ENCODE measurements around the gene NFIB. TPM values are rescaled to one million over a fixed set of nuclear protein-coding genes. Genes with fewer than 3 reads are reported as not detected.

Gene NFIB
- polyA plus RNA-seq, 12 donors: 87.1 to 325 (median 103) TPM

DNA sequence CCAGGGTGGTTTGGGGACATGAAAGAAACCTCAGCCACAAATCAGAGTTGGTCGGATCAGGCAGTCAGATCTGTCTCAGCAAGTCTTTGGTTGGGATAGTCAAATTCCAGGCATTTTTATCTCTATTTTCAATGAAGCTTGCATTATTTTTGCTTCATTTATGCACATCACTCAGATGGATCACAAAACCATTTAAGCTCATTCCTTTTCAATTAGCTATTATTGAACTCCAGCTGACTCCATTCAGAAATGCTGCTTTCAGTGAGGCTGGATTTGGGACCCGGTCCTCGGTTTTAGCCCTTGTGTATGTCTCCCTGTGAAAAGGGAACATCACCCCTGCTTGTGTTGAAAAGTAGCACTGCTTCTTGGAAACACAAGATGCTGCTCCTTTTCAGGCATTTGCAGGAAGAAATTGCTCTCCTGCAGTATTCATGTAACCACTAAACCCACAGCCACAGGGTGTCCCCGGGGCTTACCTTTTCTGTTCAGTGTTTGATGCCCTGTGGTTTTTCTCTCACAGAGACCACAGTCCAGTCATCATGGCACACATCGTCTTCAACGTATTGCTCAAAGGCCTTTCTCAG is 232.9 kb downstream of the NFIB start:
- no peak for DNase-seq

DNA sequence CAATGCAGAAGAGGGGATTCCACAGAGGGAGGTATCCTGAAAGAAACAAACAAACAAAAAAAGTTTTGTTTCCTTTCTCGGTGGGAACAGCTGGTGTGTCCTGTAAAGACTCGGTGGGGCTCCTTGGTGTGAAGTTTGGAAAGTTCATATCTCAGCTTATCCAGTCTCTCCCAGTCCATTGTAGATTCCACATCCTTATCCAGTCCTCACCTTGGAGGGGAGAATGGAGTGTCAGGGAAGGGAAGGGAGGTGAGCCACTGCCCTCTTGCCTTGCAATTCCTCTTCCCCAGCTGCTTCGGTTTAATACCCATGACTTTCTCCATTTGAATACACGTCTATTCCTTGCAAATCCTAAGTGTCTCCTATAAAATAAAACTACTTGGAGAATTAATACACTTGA is 234.5 kb downstream of the NFIB start:
- no peak for DNase-seq

DNA sequence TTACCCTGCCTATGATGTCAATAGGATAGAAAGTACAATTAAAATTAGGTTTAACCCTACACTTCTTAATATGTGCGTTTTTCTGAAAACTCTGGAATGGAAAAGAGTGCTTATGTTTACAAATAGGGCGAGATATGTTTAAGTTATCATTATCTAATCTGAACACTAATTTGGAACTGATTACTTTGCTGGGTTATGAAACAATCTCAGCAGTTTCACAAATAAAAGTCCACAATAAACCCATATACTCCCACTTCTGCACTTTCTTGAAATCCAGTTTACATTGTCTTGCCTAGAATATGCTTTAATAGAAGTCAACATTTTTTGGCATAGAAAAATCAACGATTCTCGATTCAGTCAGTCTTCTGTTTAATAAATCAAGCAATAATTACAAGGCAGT is 236.3 kb downstream of the NFIB start:
- DNase-seq: no peak

DNA sequence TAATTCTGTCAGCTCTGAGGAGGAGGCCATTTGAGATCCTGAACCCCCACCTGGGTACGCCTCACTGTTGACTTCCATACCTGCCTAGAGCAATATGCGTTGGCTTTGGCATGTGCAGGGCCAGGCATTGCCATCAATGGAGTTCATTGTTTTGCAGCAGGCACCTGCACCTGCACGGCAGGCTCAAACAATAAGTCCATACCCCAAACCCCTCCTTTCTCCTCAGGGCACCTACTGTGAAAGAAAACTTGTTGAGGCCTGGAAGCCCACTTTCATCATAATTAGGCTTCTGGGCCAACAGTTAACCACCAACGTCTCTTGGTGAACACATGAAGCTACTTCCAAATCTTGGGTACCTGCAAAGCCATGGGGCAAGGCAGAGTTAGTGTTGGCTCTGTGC is 238.7 kb downstream of the NFIB start:
- no peak for DNase-seq

DNA sequence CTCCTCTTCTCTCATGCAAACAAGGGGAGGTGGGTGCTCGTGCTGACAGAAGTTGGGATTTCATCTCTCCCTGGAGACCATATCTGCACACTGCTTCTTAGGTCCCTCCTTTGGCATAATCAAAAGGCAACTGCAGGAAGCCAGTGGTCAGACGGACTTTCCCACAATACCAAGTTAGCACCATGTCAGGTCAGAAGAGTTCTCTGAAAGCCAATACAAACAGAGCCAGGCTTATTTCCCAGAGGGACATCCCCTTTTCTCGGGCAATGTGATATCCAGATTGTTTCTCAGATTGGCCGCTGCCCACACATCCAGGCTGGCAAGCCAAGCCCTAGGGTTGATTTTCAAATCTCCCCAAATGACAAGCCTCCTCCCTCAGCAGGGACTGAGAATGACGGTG is 241.1 kb downstream of the NFIB start:
- no peak for DNase-seq

DNA sequence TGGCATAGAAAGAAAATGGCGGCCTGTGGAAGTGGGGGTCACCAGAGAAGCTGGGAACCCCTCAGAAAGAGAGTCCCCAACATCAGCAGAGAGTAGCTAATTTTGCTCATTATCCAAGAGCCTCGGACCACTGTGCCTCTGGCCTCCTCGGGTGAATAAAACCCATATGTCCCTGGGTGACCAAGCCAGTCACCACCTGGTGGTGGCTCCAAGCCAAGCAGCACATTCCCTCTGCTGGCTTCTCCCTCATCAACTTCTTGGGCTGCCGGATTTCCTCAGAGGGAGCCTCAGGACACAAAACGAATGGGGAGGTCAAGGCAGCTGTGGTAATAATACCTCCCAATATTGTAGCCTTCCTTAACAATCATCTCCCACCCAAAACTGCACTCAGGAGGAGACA is 242.5 kb downstream of the NFIB start:
- no peak for DNase-seq

DNA sequence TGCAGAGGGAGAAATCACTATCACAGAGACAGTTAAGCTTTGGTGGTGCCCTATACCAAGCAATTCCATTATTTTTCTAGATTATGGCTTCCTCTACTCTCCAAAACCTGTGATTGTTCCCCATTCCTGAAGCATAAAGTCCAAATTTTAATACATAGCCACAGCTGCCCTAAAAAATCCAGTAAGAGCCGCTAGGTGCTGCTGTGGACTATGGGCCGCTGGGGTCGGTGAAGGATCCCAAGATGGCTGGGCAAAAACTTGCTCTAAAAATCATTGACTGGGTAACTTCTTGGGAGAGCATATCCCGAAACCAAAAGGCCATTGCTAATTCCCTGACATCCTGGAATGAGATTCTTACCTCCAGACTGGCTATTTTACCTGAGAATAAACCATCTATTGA is 245.3 kb downstream of the NFIB start:
- no peak for DNase-seq

DNA sequence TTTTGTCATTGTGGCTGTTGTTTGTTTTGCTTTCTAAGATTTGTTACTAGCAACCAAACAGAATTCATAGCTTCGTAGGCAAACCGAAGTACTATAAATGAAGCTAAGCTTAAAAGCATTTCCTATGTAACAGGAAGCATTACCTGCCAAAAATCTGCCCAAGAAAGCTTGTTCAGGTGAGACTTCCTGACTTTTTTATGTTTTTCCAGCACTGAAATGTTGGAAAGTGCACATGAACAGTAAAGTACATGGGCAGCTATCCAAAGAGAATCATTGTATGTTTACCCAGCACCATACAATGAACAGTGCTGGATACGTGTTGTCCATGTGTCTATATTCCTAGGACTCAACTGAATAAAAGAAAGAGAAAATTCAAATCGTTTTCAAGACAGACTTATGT is 247.1 kb downstream of the NFIB start:
- no peak for DNase-seq

DNA sequence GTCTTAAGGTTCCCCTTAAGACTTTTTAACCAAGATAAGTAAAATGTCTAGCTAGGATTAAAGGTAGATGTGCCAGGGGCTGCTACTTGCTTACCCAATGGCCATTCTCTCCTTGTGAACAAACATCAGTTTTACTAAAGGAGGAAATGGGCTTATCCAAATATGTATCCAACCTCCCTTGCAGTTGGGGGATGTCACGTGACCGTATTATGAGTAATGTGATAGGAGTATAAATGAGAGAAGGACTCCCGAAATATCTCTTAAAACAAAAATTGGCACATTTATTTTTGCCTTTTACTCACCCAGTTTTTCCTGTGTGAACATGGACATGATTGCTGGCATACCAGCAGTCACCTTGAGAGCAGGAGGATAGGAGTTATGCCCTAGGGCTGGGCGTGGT is 247.9 kb downstream of the NFIB start:
- no peak for DNase-seq

DNA sequence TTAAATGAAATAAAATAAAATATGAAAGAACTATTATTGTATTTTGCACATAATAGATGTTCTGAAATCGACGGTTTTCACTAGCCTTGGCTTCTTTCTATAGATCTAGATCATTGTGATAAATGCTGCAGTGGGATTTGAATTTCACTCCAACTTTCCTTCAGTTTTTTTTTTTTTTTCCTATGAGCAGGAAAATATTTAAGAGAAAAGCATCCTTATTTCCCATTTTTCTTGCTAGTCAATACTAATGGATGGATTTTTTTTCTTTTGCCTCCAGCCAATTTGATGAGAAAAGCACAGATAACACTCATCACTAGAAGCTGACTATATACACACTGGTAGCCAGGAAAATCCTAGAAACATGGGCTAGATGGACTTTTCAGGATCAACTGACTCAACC is 249.0 kb downstream of the NFIB start:
- DNase-seq: peak; percentile 53

DNA sequence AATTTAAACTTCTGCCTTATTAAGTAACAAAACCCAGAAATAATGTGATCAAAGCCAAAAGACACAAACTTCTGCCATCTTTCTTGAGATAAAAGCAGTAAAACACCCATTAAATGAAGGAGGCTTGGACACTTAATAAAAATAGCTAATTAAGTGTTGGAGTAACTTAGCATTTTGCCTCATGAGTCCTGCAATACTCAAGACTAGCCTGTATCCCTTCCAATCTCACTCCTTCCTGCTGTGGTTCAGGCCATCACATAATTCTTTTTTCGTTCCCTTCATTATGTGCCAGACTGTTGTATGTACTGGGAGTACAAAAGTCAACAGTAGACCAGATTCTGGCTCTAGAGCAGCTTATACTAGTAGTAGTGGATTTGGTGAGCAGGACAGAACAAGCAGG is 250.2 kb downstream of the NFIB start:
- no peak for DNase-seq

DNA sequence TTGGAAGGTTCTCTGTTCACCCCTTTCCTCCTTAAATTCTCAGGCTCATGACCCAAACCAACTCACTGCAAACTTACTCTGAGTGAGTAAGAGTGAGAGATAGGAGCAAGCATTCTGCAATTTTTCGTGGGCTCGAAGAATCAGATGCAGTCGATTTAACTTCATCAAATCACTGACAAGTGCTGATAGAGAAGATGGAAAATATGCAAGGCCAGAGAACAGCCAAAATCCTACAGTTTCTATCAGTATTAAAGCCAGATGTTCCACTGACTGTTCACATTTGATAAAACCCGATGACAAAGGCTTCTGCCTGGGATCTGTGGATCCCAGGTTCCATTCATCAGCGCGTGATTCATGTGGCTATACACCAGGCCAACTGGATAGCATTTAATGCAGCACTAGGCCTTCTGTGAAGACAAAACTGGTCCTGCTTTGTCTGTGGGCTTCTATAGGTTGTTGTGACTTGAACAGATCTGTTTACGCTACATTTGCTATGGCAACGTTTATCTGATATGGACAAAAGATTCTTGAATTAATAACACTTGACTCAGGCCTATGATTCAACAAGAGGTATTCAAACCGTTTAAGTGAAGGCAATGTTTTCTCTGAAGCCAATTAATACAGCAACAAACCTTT is 251.2 kb downstream of the NFIB start:
- DNase-seq: peak; percentile 69

DNA sequence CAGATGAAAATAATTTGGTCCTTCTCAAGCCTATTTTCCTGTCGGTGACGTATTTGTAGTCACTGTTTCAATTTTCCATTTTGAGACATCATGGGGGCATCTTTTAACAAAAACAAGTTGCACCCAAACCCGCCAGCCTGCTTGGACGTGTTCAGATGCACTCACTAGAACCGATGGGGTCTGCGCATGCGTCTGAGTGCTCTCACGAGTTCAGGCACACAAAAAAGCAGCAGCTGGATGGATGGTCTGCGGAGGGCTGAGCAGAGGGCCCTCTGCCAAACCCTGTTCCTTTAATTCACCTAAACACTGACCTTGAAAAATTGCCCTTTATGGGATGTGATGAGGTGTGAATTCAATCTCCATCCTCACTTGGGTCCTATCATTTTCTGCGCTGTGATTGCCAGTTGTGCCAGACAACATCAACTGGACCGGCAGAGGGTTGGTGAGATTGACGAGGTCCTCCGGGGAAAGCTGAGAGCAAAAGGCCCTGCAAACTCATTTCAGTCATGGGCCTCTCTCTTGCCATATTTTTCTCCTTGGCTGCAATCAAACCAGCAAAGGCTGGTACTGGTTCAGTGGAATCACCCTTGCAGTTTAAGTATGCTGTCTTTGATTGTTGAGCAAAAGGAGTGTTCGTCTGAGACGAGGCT is 251.9 kb downstream of the NFIB start:
- no peak for DNase-seq

DNA sequence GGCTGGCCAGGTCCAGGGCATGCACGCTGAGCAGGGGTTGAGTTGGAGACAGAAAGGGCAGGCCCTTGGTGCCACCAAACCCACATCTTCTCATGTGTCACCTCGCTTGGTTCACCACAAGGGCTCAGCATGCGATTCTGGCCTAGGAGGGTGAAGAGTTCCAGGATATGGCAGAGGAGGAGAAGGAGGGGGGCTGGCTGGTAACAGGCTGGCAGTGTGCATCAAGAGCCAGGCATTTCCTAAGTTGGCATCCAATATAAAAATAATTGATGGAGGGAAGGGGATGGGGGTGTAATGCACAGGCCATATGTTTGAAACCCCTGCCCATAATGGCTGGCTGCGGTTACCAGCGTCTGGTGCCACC is 255.6 kb downstream of the NFIB start:
- no peak for DNase-seq

DNA sequence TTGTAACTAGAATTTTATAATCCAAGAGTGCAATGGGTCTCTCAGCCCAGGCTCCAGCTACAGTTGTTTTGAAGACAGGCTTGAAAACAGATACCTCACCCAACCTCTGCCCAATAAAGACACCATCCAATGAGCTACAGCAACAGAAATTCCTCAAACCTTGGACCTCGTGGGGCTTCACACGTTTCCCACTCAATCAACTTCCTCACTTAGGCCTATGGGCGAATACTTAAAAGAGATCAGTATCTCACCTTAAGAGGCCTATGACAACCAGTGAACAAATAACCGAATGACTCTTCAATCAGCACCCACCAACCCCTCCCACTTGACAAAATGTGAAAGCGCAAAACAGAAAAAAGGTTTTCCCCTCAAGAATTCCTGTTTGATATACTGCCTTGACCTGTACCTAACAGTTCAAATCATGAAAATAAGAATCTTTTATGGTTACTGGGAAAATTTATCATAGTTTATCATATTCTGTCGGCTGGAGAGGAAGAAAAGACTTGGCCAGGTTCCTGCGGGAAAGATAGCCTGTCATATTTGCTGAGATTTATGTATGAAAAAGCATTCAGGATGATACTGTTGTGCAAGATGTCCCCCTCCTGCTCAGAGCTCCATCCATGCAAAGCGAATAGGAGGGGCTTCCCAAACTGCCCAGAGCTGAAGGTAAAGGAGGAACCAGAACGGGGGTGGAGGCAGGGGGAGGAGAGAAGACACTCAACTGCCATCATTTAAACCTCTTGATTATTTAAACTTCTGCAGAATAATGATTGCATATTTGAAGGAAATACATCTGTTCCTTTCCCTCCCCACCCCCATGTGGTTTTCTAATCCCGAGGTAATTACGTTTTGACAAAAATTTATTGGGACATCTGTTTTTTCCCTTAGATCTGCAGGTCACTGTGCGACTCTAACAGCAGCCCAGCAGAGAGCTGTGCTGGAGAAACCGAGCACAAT is 256.3 kb downstream of the NFIB start:
- peak; percentile 41 for DNase-seq

DNA sequence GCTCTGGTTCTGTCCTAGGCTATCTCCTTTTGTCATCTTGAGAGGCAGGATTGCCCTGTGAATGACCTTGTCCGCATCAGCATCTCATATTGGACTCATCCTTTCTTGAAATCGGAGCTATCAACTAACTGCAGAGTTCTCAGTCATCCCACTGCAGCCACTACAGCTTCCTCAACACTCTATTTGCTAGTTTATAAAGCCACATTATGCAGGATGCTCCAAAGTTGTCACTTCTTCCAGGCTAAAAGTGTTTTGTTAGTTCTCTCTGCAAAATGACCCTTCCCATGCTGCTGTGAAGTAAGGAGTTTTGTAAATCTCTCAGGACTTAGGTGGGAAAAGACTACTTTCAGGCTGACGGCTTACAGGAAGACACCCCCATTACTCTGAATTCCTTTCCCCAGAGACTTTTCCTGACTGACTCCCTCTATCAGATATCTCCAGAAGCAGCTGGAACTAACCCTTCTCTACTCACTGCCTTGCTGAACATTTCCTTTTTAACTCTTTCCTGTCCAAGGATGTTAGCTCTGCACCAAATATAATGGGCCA is 257.6 kb downstream of the NFIB start:
- DNase-seq: peak; percentile 34

DNA sequence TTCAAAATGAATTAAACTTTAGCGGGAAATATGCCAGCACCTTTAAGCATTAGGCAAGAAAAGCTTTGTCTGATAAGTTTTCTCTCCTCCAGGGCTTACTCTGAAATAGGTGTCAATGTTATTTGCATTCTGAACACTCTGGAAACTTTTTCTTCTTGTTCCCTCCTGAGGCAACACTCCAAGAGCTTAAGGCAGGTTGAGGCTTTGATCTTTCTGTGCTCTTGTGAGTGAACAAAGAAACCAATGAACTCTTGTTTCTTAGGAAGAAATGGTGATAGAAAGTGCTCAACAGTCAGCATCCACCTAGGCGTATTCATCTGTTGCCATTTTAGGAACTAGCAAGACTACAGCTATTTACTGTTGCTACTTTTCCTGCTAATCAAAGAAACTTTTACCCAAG is 259.8 kb downstream of the NFIB start:
- no peak for DNase-seq

DNA sequence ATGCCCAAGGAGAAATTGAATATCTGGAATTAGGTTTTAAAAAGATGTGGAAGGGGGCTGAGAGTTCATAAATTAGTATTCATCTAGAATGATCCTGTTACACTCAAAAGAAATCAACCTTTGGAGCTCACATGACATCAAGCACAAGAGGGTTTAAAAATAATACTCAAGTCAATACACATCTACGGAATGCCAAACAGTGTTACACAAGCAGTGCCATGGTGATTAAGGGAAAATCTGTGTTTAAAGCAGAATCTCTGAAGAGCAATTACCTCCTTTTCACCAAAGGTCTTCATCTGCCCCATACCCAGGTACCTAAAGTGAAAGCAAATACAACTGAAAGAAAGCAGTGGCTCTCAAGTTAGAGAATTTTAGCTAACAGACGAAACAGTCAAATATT is 261.6 kb downstream of the NFIB start:
- no peak for DNase-seq

DNA sequence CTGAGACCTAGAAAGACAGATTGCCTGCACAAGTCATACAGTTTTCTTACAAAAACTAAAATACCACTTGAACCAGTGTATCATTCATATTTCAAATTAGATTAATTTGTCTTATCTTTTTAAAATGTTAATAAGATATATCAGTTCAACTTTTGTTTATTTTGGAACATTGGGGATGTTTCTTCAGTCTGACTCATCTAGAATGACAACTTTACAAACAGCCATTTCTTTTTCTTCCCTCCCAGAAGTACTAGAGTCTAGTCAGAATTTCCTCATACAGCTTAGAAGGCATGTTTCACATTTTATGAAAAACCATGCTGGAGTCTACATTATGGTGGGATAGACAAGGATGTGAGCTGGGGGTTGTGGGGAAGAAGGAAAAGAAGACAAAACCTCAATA is 262.5 kb downstream of the NFIB start:
- DNase-seq: no peak

DNA sequence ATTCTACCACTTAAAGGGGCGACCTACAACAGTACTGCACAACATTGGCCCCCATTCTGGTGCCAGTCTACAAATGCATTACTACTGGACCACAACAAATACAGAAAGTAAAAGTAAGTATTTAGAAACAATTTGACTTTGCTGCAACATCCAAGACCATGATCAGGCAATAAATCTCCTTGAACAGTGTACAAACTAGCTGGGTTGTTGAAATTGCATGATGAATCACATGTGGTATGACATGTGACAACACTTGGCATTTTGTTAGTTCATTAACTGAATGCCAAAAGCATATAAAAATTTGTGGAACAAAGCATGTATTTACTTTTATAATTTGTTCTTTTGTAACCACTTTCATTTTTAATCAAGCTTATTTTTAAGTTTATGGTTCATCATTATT is 270.5 kb downstream of the NFIB start:
- DNase-seq: no peak

DNA sequence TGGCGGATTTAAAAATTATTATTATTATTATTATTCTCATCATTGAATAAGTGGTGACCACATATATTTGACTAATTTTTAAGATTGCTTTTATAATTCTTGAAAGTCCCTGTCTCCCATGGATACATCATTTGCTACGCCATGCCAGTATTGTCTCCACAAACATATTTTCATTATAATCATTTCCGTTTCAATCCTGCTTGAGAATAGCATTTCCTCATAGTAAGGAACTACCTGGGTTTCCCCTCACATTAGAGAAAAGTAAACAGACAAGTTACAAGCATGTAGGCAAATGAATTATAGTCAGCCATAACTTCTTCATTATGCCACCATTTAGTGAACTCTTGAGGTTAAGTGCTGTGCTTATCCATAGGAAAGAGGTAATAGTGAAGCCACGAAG is 276.6 kb downstream of the NFIB start:
- DNase-seq: no peak

DNA sequence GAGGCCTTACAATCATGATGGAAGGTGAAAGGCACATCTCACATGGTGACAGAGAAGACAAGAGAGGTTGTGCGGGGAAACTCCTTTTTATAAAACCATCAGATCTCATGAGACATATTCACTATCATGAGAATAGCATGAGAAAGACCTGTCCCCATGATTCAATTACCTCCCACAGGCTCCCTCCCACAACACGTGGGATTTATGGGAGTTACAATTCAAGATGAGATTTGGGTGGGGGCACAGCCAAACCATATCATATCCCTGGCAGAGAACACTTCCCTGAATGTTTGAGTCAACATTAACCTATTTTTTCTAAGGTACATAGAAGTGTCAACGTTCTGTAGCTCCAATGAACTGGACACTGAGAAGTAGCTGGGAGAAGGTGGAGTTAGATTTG is 280.9 kb downstream of the NFIB start:
- DNase-seq: no peak

Data from muscle of arm (tissue), 12 donors.